ENCODE data around the gene CNPY1.

The CNPY1 gene

GRCh38 chr7:155459700-155460461 lies 86.5 kb downstream of the CNPY1 start:
- no peak for DNase-seq (ENCODE audit: low read depth)
- H3K4me3 ChIP-seq (ENCODE audit: low read length) = no peak overlapping the region
- TF ChIP-seq CTCF (conservative IDR thresholded peaks at IDR 0.05; ENCODE audit: low read length) = no peak

GRCh38 chr7:155458878-155459699 lies 87.3 kb downstream of the CNPY1 start:
- no peak for DNase-seq (ENCODE audit: low read depth)
- TF ChIP-seq CTCF (conservative IDR thresholded peaks at IDR 0.05; ENCODE audit: low read length) = no peak

GRCh38 chr7:155458111-155458877 lies 88.1 kb downstream of the CNPY1 start, which contains the start of gene EN2:
TSS of gene EN2 (plus strand) at chr7:155458129. CDS start at chr7:155458378, 249 bp downstream.
- DNase-seq (ENCODE audit: low read depth) = no peak
- no peak for TF ChIP-seq CTCF (conservative IDR thresholded peaks at IDR 0.05; ENCODE audit: low read length)

More at GRCh38 chr7:155458878-155459699, 87.3 kb downstream of the CNPY1 start:
- H3K4me3 ChIP-seq (ENCODE audit: low read length) = no peak overlapping the region

GRCh38 chr7:155457544-155458110 lies 88.7 kb downstream of the CNPY1 start:
- peak overlapping the region; percentile 17; the same call in 1 of the 2 replicates for H3K4me3 ChIP-seq (ENCODE audit: low read length)
- no peak for TF ChIP-seq CTCF (conservative IDR thresholded peaks at IDR 0.05; ENCODE audit: low read length)
- no peak for DNase-seq (ENCODE audit: low read depth)

More at GRCh38 chr7:155458111-155458877, 88.1 kb downstream of the CNPY1 start, which contains the start of gene EN2:
- peak within 1 kb of the TSS; percentile 47 for H3K4me3 ChIP-seq (ENCODE audit: low read length)

GRCh38 chr7:155456738-155457543 lies 89.4 kb downstream of the CNPY1 start:
- DNase-seq (ENCODE audit: low read depth) = peak; percentile 33
- no peak for TF ChIP-seq CTCF (conservative IDR thresholded peaks at IDR 0.05; ENCODE audit: low read length)
- H3K4me3 ChIP-seq (ENCODE audit: low read length) = peak overlapping the region; percentile 47

All from AG10803 (cell line).